Prostate gland (tissue), 2 donors: Measurements from ENCODE around the gene TRAF2.

Experiments
- CTCF ChIP-seq, 4 experiments: fragments of 200-600 bp in 2 of 4; fragments of 450-650 bp in 2 of 4; sonication (generic) in 2 of 4; IDR thresholded peaks; 1 replicate in 3 of 4; 2 replicates in 1 of 4; pipeline ENCODE4 v1.5.1; 2016 to 2019; ENCODE audit warnings: antibody characterized with exemption in 4 of 4, mild to moderate bottlenecking in 2 of 4, moderate library complexity in 2 of 4
- POLR2A ChIP-seq: fragments of 450-650 bp; IDR thresholded peaks from one replicate; pipeline ENCODE4 v1.6.1; 2016; ENCODE audit warnings: antibody characterized with exemption, mild to moderate bottlenecking

- TF ChIP-seq CTCF (IDR thresholded peaks at IDR 0.05) (no peak), POLR2A (no peak)
Observed at GRCh38 chr9:136920069-136920468, 33.8 kb downstream of the TRAF2 start.
